Neuronal stem cell (in vitro differentiated cells): ENCODE data around the gene FCRL3.
"Not testable (repeated sequence)": the region's sequence is repeated elsewhere in the genome, so short reads cannot be mapped to it uniquely, and the experiment has no call there.

Experiments
- DNase-seq: peaks from one replicate; pipeline ENCODE4 v3.0.0-alpha.2; 2013; ENCODE audit warnings: low spot score
- H2AFZ ChIP-seq: one replicate; pipeline ENCODE4 v1.6.1; 2013; ENCODE audit warnings: mild to moderate bottlenecking, low read length, inconsistent platforms
- H2AK5ac ChIP-seq: 2 replicates; pipeline ENCODE4 v1.6.1; 2013; ENCODE audit warnings: low read depth, mild to moderate bottlenecking, inconsistent platforms, low read length, moderate library complexity, mixed read lengths
- H2BK120ac ChIP-seq: 2 replicates; pipeline ENCODE4 v1.6.1; 2013; ENCODE audit warnings: low read depth, mild to moderate bottlenecking, inconsistent platforms, low read length, moderate library complexity, mixed read lengths
- H2BK12ac ChIP-seq: one replicate; pipeline ENCODE4 v1.6.1; 2013; ENCODE audit warnings: low read length, inconsistent platforms
- H2BK15ac ChIP-seq: 2 replicates; pipeline ENCODE4 v1.6.1; 2013; ENCODE audit warnings: mild to moderate bottlenecking, low read length, inconsistent platforms, mixed read lengths
- H2BK5ac ChIP-seq: one replicate; pipeline ENCODE4 v1.6.1; 2013; ENCODE audit warnings: inconsistent platforms, mild to moderate bottlenecking, low read length, moderate library complexity
- H3K14ac ChIP-seq: one replicate; pipeline ENCODE4 v1.6.1; 2013; ENCODE audit warnings: low read length, inconsistent platforms
- H3K18ac ChIP-seq: 2 replicates; pipeline ENCODE4 v1.6.1; 2013; ENCODE audit warnings: low read length, inconsistent platforms
- H3K23ac ChIP-seq: 2 replicates; pipeline ENCODE4 v1.6.1; 2013; ENCODE audit warnings: low read depth, mild to moderate bottlenecking, mixed read lengths, low read length, inconsistent platforms; ENCODE audit not compliant: poor library complexity
- H3K27ac ChIP-seq: replicated peaks from 3 replicates; pipeline ENCODE4 v1.5.1; 2013; ENCODE audit warnings: low read length, inconsistent platforms
- H3K27me3 ChIP-seq, 3 experiments: 2 replicates each; pipeline ENCODE4 v1.6.1; 2013; ENCODE audit warnings: low read length in 3 of 3, mild to moderate bottlenecking in 2 of 3, inconsistent platforms in 1 of 3, low read depth in 1 of 3, mixed read lengths in 1 of 3, moderate library complexity in 1 of 3; ENCODE audit not compliant: control insufficient read depth in 3 of 3, insufficient read depth in 3 of 3
- H3K36me3 ChIP-seq, 2 donors: replicated peaks in 1 of 2; 2 replicates each; pipeline ENCODE4 v1.6.1; 2013; ENCODE audit warnings: low read length in 2 of 2; ENCODE audit not compliant: control insufficient read depth in 2 of 2, insufficient read depth in 2 of 2
- H3K4ac ChIP-seq: 2 replicates; pipeline ENCODE4 v1.6.1; 2013; ENCODE audit warnings: inconsistent platforms, mild to moderate bottlenecking, low read length, moderate library complexity
- H3K4me1 ChIP-seq, 2 donors: 1 replicate in 1 of 2; 2 replicates in 1 of 2; pipeline ENCODE4 v1.6.1; 2013; ENCODE audit warnings: low read length in 2 of 2, low read depth in 1 of 2; ENCODE audit not compliant: control insufficient read depth in 2 of 2, insufficient read depth in 1 of 2
- H3K4me2 ChIP-seq: one replicate; pipeline ENCODE4 v1.6.1; 2013; ENCODE audit warnings: mild to moderate bottlenecking, low read length, inconsistent platforms; ENCODE audit not compliant: insufficient read depth, poor library complexity, severe bottlenecking
- H3K4me3 ChIP-seq, 2 donors: 2 replicates each; pipeline ENCODE4 v1.5.1; 2013; ENCODE audit warnings: low read length in 2 of 2, mild to moderate bottlenecking in 2 of 2, inconsistent platforms in 1 of 2, moderate library complexity in 1 of 2
- H3K79me1 ChIP-seq: one replicate; pipeline ENCODE4 v1.6.1; 2013; ENCODE audit warnings: low read depth, mild to moderate bottlenecking, inconsistent platforms, low read length, moderate library complexity
- H3K9ac ChIP-seq: one replicate; pipeline ENCODE4 v1.6.1; 2013; ENCODE audit warnings: mild to moderate bottlenecking, low read depth, low read length, inconsistent platforms; ENCODE audit not compliant: poor library complexity
- H3K9me3 ChIP-seq, 2 donors: replicated peaks in 1 of 2; 2 replicates each; pipeline versions ENCODE3 to v1.6.1; 2013; ENCODE audit warnings: low read length in 2 of 2, mild to moderate bottlenecking in 2 of 2, inconsistent platforms in 1 of 2, low read depth in 1 of 2, mixed read lengths in 1 of 2, moderate library complexity in 1 of 2; ENCODE audit not compliant: control insufficient read depth in 2 of 2, insufficient read depth in 1 of 2
- H4K8ac ChIP-seq: one replicate; pipeline ENCODE4 v1.6.1; 2013; ENCODE audit warnings: low read depth, mild to moderate bottlenecking, inconsistent platforms, low read length, moderate library complexity
- H4K91ac ChIP-seq: one replicate; pipeline ENCODE4 v1.6.1; 2013; ENCODE audit warnings: low read length, low read depth, mild to moderate bottlenecking, inconsistent platforms; ENCODE audit not compliant: poor library complexity
- WGBS, 2 donors: extraction: QIAGEN DNeasy Blood & Tissue Kit; methylation state at CpG; one replicate each; pipeline ENCODE4 v1.1.7; 2013; ENCODE audit warnings: missing lambda C conversion rate in 2 of 2, mixed read lengths in 1 of 2; ENCODE audit not compliant: insufficient read length in 2 of 2, insufficient replicate concordance in 1 of 2; ENCODE audit errors: extremely low coverage in 2 of 2; 5-methylcytosine and 5-hydroxymethylcytosine counted together

FCRL3 gene

GRCh38 chr1:157735991-157736390, 35.4 kb upstream of the FCRL3 start:
- not testable (repeated sequence) for H4K91ac ChIP-seq, H3K4me1 ChIP-seq, H2BK12ac ChIP-seq, H3K4me3 ChIP-seq, H2BK5ac ChIP-seq, H3K27ac ChIP-seq, H2BK120ac ChIP-seq, H3K9ac ChIP-seq, DNase-seq, H4K8ac ChIP-seq, H2AFZ ChIP-seq, H3K36me3 ChIP-seq, H3K27me3 ChIP-seq, H2BK15ac ChIP-seq, H3K4ac ChIP-seq, H2AK5ac ChIP-seq, H3K79me1 ChIP-seq, H3K4me2 ChIP-seq, H3K23ac ChIP-seq, H3K18ac ChIP-seq, H3K9me3 ChIP-seq, H3K14ac ChIP-seq
- WGBS, 2 donors = no CpG with 5 or more reads among the region's 5 CpGs

- no peak overlapping the region for H3K18ac ChIP-seq
- H2BK15ac ChIP-seq = no peak overlapping the region
- no peak overlapping the region for H4K91ac ChIP-seq
- no CpG with 5 or more reads among the region's 1 CpG for WGBS, 2 donors
- H2BK12ac ChIP-seq = no peak overlapping the region
- no peaks in the 10 kb centered on the region for H3K27me3 ChIP-seq
- H2AFZ ChIP-seq = no peak overlapping the region
- H3K9ac ChIP-seq = no peak overlapping the region
- H3K4ac ChIP-seq = no peak overlapping the region
- H3K79me1 ChIP-seq = no peaks in the 10 kb centered on the region
- no peaks in the 10 kb centered on the region for H3K9me3 ChIP-seq
- no peak overlapping the region for H3K14ac ChIP-seq
- no peak overlapping the region for H3K23ac ChIP-seq
- no peak overlapping the region for H2BK120ac ChIP-seq
- no peak overlapping the region for H3K27ac ChIP-seq
- H3K4me2 ChIP-seq = no peak overlapping the region
- no peak overlapping the region for H3K4me3 ChIP-seq
- DNase-seq = no peak
- peaks cover 0 to under 1% of the 10 kb centered on the region in 2 donors for H3K4me1 ChIP-seq
- H4K8ac ChIP-seq = no peak overlapping the region
- no peaks in the 10 kb centered on the region for H3K36me3 ChIP-seq
- no peak overlapping the region for H2BK5ac ChIP-seq
- H2AK5ac ChIP-seq = no peak overlapping the region
Observed at GRCh38 chr1:157734321-157734720, 33.8 kb upstream of the FCRL3 start.

DNA sequence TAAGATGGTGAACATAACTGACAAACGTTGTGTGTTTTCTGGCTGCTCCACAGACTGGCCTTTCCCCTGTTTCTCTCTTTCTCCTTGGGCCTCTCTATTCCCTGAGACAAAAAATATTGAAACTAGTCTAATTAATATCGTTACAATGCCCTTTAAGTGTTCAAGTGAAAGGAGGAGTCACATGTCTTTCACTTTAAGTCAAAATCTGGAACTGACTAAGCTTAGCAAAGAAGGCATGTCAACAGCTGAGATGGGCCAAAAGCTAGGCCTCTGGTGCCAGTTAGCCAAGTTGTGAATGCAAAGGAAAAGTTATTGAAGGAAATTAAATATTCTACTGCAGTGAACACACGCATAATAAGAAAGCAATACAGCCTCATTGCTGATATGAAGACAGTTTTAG, 32.2 kb upstream of the FCRL3 start:
- H3K4me2 ChIP-seq = no peak overlapping the region
- H3K9ac ChIP-seq = no peak overlapping the region
- no peak overlapping the region for H3K4ac ChIP-seq
- no peaks in the 10 kb centered on the region for H3K27me3 ChIP-seq
- DNase-seq = no peak
- no peak overlapping the region for H2BK15ac ChIP-seq
- no peak overlapping the region for H2AK5ac ChIP-seq
- H2AFZ ChIP-seq = no peak overlapping the region
- no peaks in the 10 kb centered on the region for H3K9me3 ChIP-seq
- no peak overlapping the region for H3K18ac ChIP-seq
- H2BK5ac ChIP-seq = no peak overlapping the region
- no peak overlapping the region for H4K8ac ChIP-seq
- no peak overlapping the region for H3K14ac ChIP-seq
- no peak overlapping the region for H2BK120ac ChIP-seq
- H3K4me1 ChIP-seq = no peaks in the 10 kb centered on the region
- no CpG with 5 or more reads among the region's 3 CpGs for WGBS, 2 donors
- H3K27ac ChIP-seq = no peak overlapping the region
- H3K4me3 ChIP-seq = no peak overlapping the region
- H3K36me3 ChIP-seq = no peaks in the 10 kb centered on the region
- no peaks in the 10 kb centered on the region for H3K79me1 ChIP-seq
- no peak overlapping the region for H4K91ac ChIP-seq
- H2BK12ac ChIP-seq = no peak overlapping the region
- H3K23ac ChIP-seq = no peak overlapping the region

- Histone ChIP-seq H2BK15ac (no peak overlapping the region), H3K79me1 (no peaks in the 10 kb centered on the region), H3K27ac (no peak overlapping the region), H2AK5ac (no peak overlapping the region), H4K8ac (no peak overlapping the region), H3K4me3 (no peak overlapping the region), H3K9ac (no peak overlapping the region), H3K9me3 (peaks cover 0 to 7% of the 10 kb centered on the region in 2 donors), H3K36me3 (no peaks in the 10 kb centered on the region), H3K27me3 (no peaks in the 10 kb centered on the region), H4K91ac (no peak overlapping the region), H2BK12ac (no peak overlapping the region), H3K18ac (no peak overlapping the region), H3K4me2 (no peak overlapping the region), H3K4me1 (no peaks in the 10 kb centered on the region), H2BK120ac (no peak overlapping the region), H3K4ac (no peak overlapping the region), H3K23ac (no peak overlapping the region), H2AFZ (no peak overlapping the region), H3K14ac (no peak overlapping the region), H2BK5ac (no peak overlapping the region)
- no peak for DNase-seq
- no CpG with 5 or more reads among the region's 2 CpGs for WGBS, 2 donors
Observed at GRCh38 chr1:157725221-157725577, 24.6 kb upstream of the FCRL3 start.
